Sigmoid colon (tissue), 4 donors: Measurements from ENCODE around the gene SH3RF3.

Experiments used
- EP300 ChIP-seq, 4 donors: sonication (generic); formaldehyde crosslinking; IDR thresholded peaks; one replicate each; pipeline ENCODE4 v1.6.1; 2017; ENCODE audit warnings: antibody characterized with exemption in 4 of 4
- TF ChIP-seq, protein P1 (sequence below), 4 experiments: fragments of 450-650 bp in 3 of 4; fragments of 200-600 bp in 1 of 4; IDR thresholded peaks; one replicate each; pipeline ENCODE4 v1.5.1; 2016 to 2019; ENCODE audit warnings: antibody characterized with exemption in 4 of 4, mild to moderate bottlenecking in 3 of 4, moderate library complexity in 2 of 4

DNA sequence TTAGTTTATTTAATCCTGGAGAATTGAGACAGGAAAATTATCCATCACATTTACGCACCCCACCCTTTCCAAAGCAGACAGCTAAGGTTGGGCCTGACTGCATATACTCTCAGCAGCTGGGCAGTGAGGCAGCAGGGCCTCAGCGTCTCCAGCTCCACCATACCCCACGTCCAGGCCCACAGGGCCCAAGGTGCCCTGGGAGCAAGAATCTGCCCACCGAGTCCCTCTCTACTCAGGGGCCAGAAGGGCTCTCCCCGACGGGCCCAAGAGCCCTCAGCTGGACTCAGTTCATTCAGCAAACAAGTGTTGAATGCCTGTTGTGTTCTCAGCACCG lies 358.5 kb downstream of the SH3RF3 start:
- no peak for TF ChIP-seq EP300 (IDR thresholded peaks at IDR 0.05)
- TF ChIP-seq, protein P1, sequence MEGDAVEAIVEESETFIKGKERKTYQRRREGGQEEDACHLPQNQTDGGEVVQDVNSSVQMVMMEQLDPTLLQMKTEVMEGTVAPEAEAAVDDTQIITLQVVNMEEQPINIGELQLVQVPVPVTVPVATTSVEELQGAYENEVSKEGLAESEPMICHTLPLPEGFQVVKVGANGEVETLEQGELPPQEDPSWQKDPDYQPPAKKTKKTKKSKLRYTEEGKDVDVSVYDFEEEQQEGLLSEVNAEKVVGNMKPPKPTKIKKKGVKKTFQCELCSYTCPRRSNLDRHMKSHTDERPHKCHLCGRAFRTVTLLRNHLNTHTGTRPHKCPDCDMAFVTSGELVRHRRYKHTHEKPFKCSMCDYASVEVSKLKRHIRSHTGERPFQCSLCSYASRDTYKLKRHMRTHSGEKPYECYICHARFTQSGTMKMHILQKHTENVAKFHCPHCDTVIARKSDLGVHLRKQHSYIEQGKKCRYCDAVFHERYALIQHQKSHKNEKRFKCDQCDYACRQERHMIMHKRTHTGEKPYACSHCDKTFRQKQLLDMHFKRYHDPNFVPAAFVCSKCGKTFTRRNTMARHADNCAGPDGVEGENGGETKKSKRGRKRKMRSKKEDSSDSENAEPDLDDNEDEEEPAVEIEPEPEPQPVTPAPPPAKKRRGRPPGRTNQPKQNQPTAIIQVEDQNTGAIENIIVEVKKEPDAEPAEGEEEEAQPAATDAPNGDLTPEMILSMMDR (IDR thresholded peaks at IDR 0.05) = no peak
